PFSK-1 (cell line): Measurements from ENCODE around the gene PTPRN2.

Source experiments
- FOXP2 ChIP-seq: optimal IDR thresholded peaks from 2 replicates; pipeline ENCODE3; 2011; ENCODE audit warnings: borderline replicate concordance, control low read depth, inconsistent platforms; ENCODE audit not compliant: insufficient read depth; ENCODE audit errors: extremely low read length, extremely low read depth
- POLR2AphosphoS5 ChIP-seq: IDR thresholded peaks from 2 replicates; pipeline ENCODE4 v1.6.1; 2012; ENCODE audit warnings: low read depth, mild to moderate bottlenecking, control low read depth, low read length, moderate library complexity
- REST ChIP-seq, 2 experiments: IDR thresholded peaks; 2 replicates each; pipeline versions ENCODE4 v1.6.1 to v1.8.0; 2011 to 2012; ENCODE audit warnings: low read depth in 2 of 2, low read length in 2 of 2, control low read depth in 1 of 2, inconsistent platforms in 1 of 2, mild to moderate bottlenecking in 1 of 2, moderate library complexity in 1 of 2; ENCODE audit not compliant: insufficient read depth in 1 of 2
- SIN3A ChIP-seq: IDR thresholded peaks from 2 replicates; pipeline ENCODE4 v1.6.1; 2012; ENCODE audit warnings: mild to moderate bottlenecking, low read length, moderate library complexity, borderline replicate concordance; ENCODE audit not compliant: insufficient read depth
- TAF1 ChIP-seq: IDR thresholded peaks from 2 replicates; pipeline ENCODE4 v1.6.1; 2012; ENCODE audit warnings: low read length, control low read depth, borderline replicate concordance; ENCODE audit not compliant: insufficient read depth

Gene PTPRN2

DNA sequence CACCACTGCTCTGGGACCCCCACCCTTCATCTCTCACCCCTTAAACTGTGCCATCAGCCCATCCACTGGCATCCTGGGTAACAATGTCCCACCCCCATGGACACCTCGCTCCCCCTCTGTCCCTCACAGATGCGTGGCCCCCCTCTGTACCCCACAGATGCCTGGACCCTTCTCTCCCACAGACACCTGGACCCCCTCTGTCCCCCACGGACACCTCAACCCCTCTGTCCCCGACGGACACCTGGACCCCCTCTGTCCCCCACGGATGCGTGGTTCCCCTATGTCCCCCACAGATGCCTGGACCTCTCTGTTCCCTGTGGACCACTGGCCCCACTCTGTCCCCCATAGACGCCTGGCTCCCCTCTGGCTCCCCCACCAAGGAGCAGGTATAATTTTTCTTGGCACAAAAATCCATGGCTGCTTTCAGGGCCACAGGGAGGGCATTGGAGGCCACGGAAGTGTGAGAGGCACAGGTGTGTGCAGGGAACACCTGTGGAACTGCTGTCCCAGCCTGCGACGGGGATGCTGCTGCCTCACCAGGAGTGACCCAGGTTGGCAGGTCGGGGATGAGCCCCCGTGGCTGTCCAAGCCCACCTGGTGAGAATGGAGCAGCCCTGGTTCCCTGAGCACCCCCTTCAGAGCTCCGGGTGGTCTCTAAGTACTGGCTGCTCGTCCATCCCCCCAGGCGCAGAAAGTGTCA, 193.5 kb downstream of the PTPRN2 start:
- TF ChIP-seq TAF1 (no peak), POLR2AphosphoS5 (no peak), FOXP2 (no peak), REST (IDR thresholded peaks at IDR 0.05; ENCODE audit: insufficient read depth in 1 of 2, low read depth in 2 of 2, low read length in 2 of 2) (no peak), SIN3A (no peak)

GRCh38 chr7:158392251-158392650, 195.4 kb downstream of the PTPRN2 start:
- TF ChIP-seq FOXP2 (no peak), SIN3A (no peak), TAF1 (no peak), REST (IDR thresholded peaks at IDR 0.05; ENCODE audit: insufficient read depth in 1 of 2, low read depth in 2 of 2, low read length in 2 of 2) (no peak), POLR2AphosphoS5 (no peak)

DNA sequence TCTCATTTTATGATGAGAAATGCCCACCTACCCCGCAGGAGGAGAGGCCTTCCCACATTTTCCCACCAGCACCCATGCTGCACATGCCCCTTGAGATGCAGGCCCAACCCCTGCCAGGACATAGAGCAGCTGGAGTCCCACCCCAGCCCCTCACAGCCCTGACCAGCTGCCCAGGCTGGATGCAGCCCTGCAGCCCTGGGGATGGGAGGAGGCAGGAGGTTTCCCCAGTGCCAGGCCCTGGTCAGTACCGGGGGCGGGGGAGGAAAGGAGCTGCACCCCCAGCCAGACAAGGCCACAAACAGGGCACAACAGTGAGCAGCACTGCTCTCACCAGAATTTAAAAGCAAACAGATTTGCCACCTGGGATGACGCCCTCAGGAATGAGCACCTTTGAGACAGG, 196.1 kb downstream of the PTPRN2 start:
- no peak for TF ChIP-seq REST (IDR thresholded peaks at IDR 0.05; ENCODE audit: insufficient read depth in 1 of 2, low read depth in 2 of 2, low read length in 2 of 2)
- TF ChIP-seq SIN3A = no peak
- TF ChIP-seq FOXP2 = no peak
- TF ChIP-seq POLR2AphosphoS5 = no peak
- no peak for TF ChIP-seq TAF1

DNA sequence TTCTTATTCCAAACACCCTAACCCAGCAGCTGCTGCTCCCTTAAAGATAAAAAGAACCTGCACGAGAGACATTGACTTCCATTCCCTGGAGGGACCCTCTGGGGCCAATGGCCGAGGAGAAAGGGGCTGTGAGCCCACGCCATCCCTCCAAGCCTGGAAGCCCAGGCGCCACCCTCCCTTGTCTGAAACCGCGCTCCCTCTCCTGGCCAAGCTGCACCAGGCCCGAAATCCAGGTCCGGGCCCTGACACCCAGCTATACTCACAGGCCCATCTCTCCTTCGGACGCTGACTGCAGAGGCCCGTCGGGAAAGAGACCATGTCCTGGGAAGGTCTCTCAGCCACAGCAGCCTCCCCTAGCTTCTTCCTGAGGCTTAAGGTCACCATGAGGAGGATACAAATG, 196.5 kb downstream of the PTPRN2 start:
- TF ChIP-seq POLR2AphosphoS5 = no peak
- TF ChIP-seq FOXP2 = no peak
- TF ChIP-seq TAF1 = no peak
- TF ChIP-seq SIN3A = no peak
- TF ChIP-seq REST (IDR thresholded peaks at IDR 0.05; ENCODE audit: insufficient read depth in 1 of 2, low read depth in 2 of 2, low read length in 2 of 2) = no peak
